Gastrocnemius medialis (tissue), 4 donors: Measurements from ENCODE around the gene ERF. TPM values are rescaled to one million over a fixed set of nuclear protein-coding genes. Genes with fewer than 3 reads are reported as not detected.
A peak's percentile ranks its signal among the peaks of the same experiment; 100 is the strongest.

Experiments
- ATAC-seq, 2 donors: fragments of 150-250 bp; one replicate each; pipeline ENCODE4 v1.9.1; 2016
- DNase-seq, 2 donors: peaks; one replicate each; pipeline ENCODE4 v3.0.0-alpha.2; 2019
- H3K27ac ChIP-seq, 4 donors: fragments of 200-600 bp; sonication (generic); 1 replicate in 1 of 4; 2 replicates in 3 of 4; pipeline ENCODE4 v1.5.1; 2016 to 2018; ENCODE audit warnings: mild to moderate bottlenecking in 2 of 4, moderate library complexity in 1 of 4
- H3K27me3 ChIP-seq, 3 donors: fragments of 200-600 bp; sonication (generic) in 2 of 3; 1 replicate in 1 of 3; 2 replicates in 2 of 3; pipeline versions ENCODE4 v1.5.1 to v1.6.0; 2016 to 2019; ENCODE audit warnings: mild to moderate bottlenecking in 1 of 3, moderate library complexity in 1 of 3
- H3K36me3 ChIP-seq, 2 donors: fragments of 200-600 bp; sonication (generic) in 1 of 2; one replicate each; pipeline ENCODE4 v1.5.1; 2017 to 2018
- H3K4me1 ChIP-seq, 2 donors: fragments of 200-600 bp; sonication (generic) in 1 of 2; one replicate each; pipeline ENCODE4 v1.5.1; 2016 to 2017; ENCODE audit warnings: mild to moderate bottlenecking in 2 of 2
- H3K4me3 ChIP-seq, 4 donors: fragments of 200-600 bp; sonication (generic) in 3 of 4; 1 replicate in 1 of 4; 2 replicates in 3 of 4; pipeline ENCODE4 v1.5.1; 2016 to 2019; ENCODE audit warnings: mild to moderate bottlenecking in 2 of 4
- H3K9me3 ChIP-seq, 3 donors: fragments of 200-600 bp; sonication (generic) in 2 of 3; 1 replicate in 1 of 3; 2 replicates in 2 of 3; pipeline ENCODE4 v1.5.1; 2016 to 2019
- CTCF ChIP-seq, 5 experiments: fragments of 450-650 bp in 3 of 5; fragments of 200-600 bp in 2 of 5; sonication (generic) in 2 of 5; IDR thresholded peaks in 4 of 5; conservative IDR thresholded peaks in 1 of 5; 1 replicate in 4 of 5; 2 replicates in 1 of 5; pipeline ENCODE4 v1.5.1; 2016 to 2019; ENCODE audit warnings: antibody characterized with exemption in 5 of 5, mild to moderate bottlenecking in 3 of 5, moderate library complexity in 3 of 5
- POLR2A ChIP-seq, 2 donors: fragments of 450-650 bp; IDR thresholded peaks; one replicate each; pipeline ENCODE4 v1.6.1; 2017; ENCODE audit warnings: antibody characterized with exemption in 2 of 2, mild to moderate bottlenecking in 2 of 2, moderate library complexity in 2 of 2
- in situ Hi-C, 4 donors: fragments of 200-750 bp; cut with MboI; loops; one replicate each; pipeline versions ENCODE4 v1.15.0 to v1.8.0; 2017; ENCODE audit warnings: low sequenced_read_pairs in 4 of 4
- intact Hi-C: fragments of 100-400 bp; cut with DNase I; formaldehyde crosslinking; loops from one replicate; pipeline ENCODE4 v1.15.1; 2023; ENCODE audit warnings: low total_unique reads
- total RNA-seq, 4 donors: library from RNA; depleted of rRNA; stranded (reverse); fragments of >200 nt; gene quantifications; one replicate each; pipeline versions ENCODE4 v1.1.0 to v1.2.3, GENCODE V29; 2016

Gene ERF
- total RNA-seq, 4 donors from 2014 or later, result 14.0 to 26.7 (median 14.8) TPM

- H3K27ac ChIP-seq, result no peak overlapping the region
- intact Hi-C loops (no loop called here), in situ Hi-C loops (loop anchor here in 1 of 4 donors (5.0 kb wide), 1 partner anchor 47 kb away; the partner anchor contains the start of gene GSK3A)
- no peak for DNase-seq
- no peaks in the 10 kb centered on the region for H3K27me3 ChIP-seq
- TF ChIP-seq POLR2A (IDR thresholded peaks at IDR 0.05), result no peak
- TF ChIP-seq CTCF (IDR thresholded peaks at IDR 0.05 in 4 of 5, conservative IDR thresholded peaks at IDR 0.05 in 1 of 5), result no peak
- no peak overlapping the region for H3K4me3 ChIP-seq
- peaks cover 22 to 23% of the 10 kb centered on the region in 2 donors for H3K4me1 ChIP-seq
- H3K36me3 ChIP-seq, result peaks cover 0 to 68% of the 10 kb centered on the region in 2 donors
- H3K9me3 ChIP-seq, result no peaks in the 10 kb centered on the region
- ATAC-seq, result no peak
These were observed 34.1 kb upstream of the ERF start for GRCh38 chr19:42288881-42289555.

- TF ChIP-seq CTCF (IDR thresholded peaks at IDR 0.05 in 4 of 5, conservative IDR thresholded peaks at IDR 0.05 in 1 of 5), result no peak
- Histone ChIP-seq H3K4me3 (no peak overlapping the region), H3K27ac (no peak overlapping the region), H3K36me3 (peaks cover 0 to 64% of the 10 kb centered on the region in 2 donors), H3K27me3 (no peaks in the 10 kb centered on the region), H3K9me3 (no peaks in the 10 kb centered on the region), H3K4me1 (peaks cover 22 to 24% of the 10 kb centered on the region in 2 donors)
- intact Hi-C loops (no loop called here), in situ Hi-C loops (loop anchor here in 1 of 4 donors (5.0 kb wide), 1 partner anchor 46 kb away; the partner anchor contains the start of gene GSK3A)
- DNase-seq (no peak), ATAC-seq (no peak)
These were observed 33.5 kb upstream of the ERF start for GRCh38 chr19:42288387-42288786.

- intact Hi-C loops, result no loop called here
- in situ Hi-C loops, result loop anchor here in 1 of 4 donors (5.0 kb wide), 1 partner anchor 45 kb away; the partner anchor contains the start of gene GSK3A
- TF ChIP-seq POLR2A (IDR thresholded peaks at IDR 0.05) (no peak), CTCF (IDR thresholded peaks at IDR 0.05 in 4 of 5, conservative IDR thresholded peaks at IDR 0.05 in 1 of 5) (no peak)
- Histone ChIP-seq H3K4me1 (peaks cover 28 to 30% of the 10 kb centered on the region in 2 donors), H3K4me3 (no peak overlapping the region), H3K27ac (no peak overlapping the region), H3K9me3 (no peaks in the 10 kb centered on the region), H3K36me3 (peaks cover 0 to 57% of the 10 kb centered on the region in 2 donors), H3K27me3 (no peaks in the 10 kb centered on the region)
- DNase-seq, result no peak
- no peak for ATAC-seq
These were observed 32.8 kb upstream of the ERF start for GRCh38 chr19:42287827-42288107.

- H3K9me3 ChIP-seq, result no peaks in the 10 kb centered on the region
- intact Hi-C loops, result no loop called here
- H3K27ac ChIP-seq, result peak overlapping the region; percentile 81 to 95 (median 87)
- TF ChIP-seq CTCF (IDR thresholded peaks at IDR 0.05 in 4 of 5, conservative IDR thresholded peaks at IDR 0.05 in 1 of 5) (no peak), POLR2A (IDR thresholded peaks at IDR 0.05) (no peak)
- in situ Hi-C loops, result loop anchor here in 1 of 4 donors (5.0 kb wide), 1 partner anchor 45 kb away; the partner anchor contains the start of gene GSK3A
- peaks cover 0 to 52% of the 10 kb centered on the region in 2 donors for H3K36me3 ChIP-seq
- peaks cover 33 to 36% of the 10 kb centered on the region in 2 donors for H3K4me1 ChIP-seq
- DNase-seq, result no peak
- no peak for ATAC-seq
- H3K27me3 ChIP-seq, result no peaks in the 10 kb centered on the region
- no peak overlapping the region for H3K4me3 ChIP-seq
These were observed 32.3 kb upstream of the ERF start for GRCh38 chr19:42287017-42287826.
